ENCODE measurements around the gene GADL1.

The GADL1 gene

DNA sequence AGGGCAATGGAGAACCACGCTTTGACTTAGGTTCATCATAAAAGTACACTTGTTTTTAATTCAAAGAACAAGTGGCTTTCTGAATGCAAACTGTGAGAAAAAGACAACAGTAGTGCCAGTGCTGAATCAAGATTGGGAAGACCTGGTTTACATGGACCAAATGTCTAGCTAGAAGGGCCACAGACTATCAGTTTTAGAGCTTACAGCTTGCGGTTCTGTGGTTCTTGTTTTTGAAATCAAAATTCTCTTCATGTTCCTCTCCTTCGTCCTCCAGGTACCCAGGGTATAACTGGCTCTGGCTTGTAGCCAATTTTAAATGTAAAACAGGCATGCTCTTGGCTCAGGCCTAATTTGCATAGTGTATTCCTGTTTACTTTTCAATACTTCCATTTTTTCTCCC lies 163.5 kb downstream of the GADL1 start:
- no peak overlapping the region for H3K27ac ChIP-seq (ENCODE audit: low read depth, low read length)
- H3K36me3 ChIP-seq (ENCODE audit: control insufficient read depth, low read length), result no peaks in the 10 kb centered on the region
- TF ChIP-seq, protein P1, sequence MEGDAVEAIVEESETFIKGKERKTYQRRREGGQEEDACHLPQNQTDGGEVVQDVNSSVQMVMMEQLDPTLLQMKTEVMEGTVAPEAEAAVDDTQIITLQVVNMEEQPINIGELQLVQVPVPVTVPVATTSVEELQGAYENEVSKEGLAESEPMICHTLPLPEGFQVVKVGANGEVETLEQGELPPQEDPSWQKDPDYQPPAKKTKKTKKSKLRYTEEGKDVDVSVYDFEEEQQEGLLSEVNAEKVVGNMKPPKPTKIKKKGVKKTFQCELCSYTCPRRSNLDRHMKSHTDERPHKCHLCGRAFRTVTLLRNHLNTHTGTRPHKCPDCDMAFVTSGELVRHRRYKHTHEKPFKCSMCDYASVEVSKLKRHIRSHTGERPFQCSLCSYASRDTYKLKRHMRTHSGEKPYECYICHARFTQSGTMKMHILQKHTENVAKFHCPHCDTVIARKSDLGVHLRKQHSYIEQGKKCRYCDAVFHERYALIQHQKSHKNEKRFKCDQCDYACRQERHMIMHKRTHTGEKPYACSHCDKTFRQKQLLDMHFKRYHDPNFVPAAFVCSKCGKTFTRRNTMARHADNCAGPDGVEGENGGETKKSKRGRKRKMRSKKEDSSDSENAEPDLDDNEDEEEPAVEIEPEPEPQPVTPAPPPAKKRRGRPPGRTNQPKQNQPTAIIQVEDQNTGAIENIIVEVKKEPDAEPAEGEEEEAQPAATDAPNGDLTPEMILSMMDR (IDR thresholded peaks at IDR 0.05; ENCODE audit: low read depth, low read length, poor library complexity, severe bottlenecking), result no peak
- no peak for TF ChIP-seq EZH2phosphoT487 (IDR thresholded peaks at IDR 0.05; ENCODE audit: borderline replicate concordance, low read length)
- no peak overlapping the region for H3K4me2 ChIP-seq (ENCODE audit: low read length)
- no peaks in the 10 kb centered on the region for H3F3A ChIP-seq (ENCODE audit: control insufficient read depth, insufficient read depth)
- H3K4me1 ChIP-seq (ENCODE audit: control insufficient read depth, low read length), result no peaks in the 10 kb centered on the region
- no peaks in the 10 kb centered on the region for H3K27me3 ChIP-seq (ENCODE audit: control insufficient read depth, low read length)
- no peak overlapping the region for H3K4me3 ChIP-seq (ENCODE audit: low read length)
- H3K9me3 ChIP-seq (ENCODE audit: control insufficient read depth, insufficient read depth, low read length), result no peaks in the 10 kb centered on the region
- H3K9me2 ChIP-seq (replicated peaks; ENCODE audit: control insufficient read depth, low read length), result no peaks in the 10 kb centered on the region
- H4K20me1 ChIP-seq (ENCODE audit: control insufficient read depth, insufficient read depth, low read depth, low read length), result no peaks in the 10 kb centered on the region
- no peaks in the 10 kb centered on the region for H3K79me2 ChIP-seq (ENCODE audit: control insufficient read depth, low read length)

DNA sequence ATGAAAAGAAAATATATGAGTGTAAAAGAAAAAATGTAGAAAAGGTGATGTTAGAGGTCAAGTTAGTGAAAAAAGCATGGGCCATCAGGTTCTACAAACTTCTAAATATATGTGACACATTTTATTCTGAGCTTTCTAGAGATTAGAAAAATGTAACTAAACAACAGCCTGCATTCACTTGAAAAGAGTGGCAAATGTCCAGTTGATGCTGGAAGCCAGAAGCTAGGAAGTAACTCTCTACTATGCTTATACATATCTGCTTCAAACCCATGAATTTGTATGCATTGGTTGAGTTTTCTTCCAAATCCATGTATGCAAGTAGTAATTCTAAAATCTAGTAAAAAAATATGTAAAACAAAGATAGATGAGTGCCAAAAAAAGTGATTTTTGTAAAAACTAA lies 164.5 kb downstream of the GADL1 start:
- TF ChIP-seq, protein P1 (IDR thresholded peaks at IDR 0.05; ENCODE audit: low read depth, low read length, poor library complexity, severe bottlenecking), result no peak
- Histone ChIP-seq H3K27ac (ENCODE audit: low read depth, low read length) (no peak overlapping the region), H3K36me3 (ENCODE audit: control insufficient read depth, low read length) (no peaks in the 10 kb centered on the region), H3K4me3 (ENCODE audit: low read length) (no peak overlapping the region), H3K9me3 (ENCODE audit: control insufficient read depth, insufficient read depth, low read length) (no peaks in the 10 kb centered on the region), H3K9me2 (replicated peaks; ENCODE audit: control insufficient read depth, low read length) (no peaks in the 10 kb centered on the region), H4K20me1 (ENCODE audit: control insufficient read depth, insufficient read depth, low read depth, low read length) (no peaks in the 10 kb centered on the region), H3F3A (ENCODE audit: control insufficient read depth, insufficient read depth) (no peaks in the 10 kb centered on the region), H3K79me2 (ENCODE audit: control insufficient read depth, low read length) (no peaks in the 10 kb centered on the region), H3K4me2 (ENCODE audit: low read length) (no peak overlapping the region), H3K27me3 (ENCODE audit: control insufficient read depth, low read length) (no peaks in the 10 kb centered on the region), H3K4me1 (ENCODE audit: control insufficient read depth, low read length) (no peaks in the 10 kb centered on the region)

DNA sequence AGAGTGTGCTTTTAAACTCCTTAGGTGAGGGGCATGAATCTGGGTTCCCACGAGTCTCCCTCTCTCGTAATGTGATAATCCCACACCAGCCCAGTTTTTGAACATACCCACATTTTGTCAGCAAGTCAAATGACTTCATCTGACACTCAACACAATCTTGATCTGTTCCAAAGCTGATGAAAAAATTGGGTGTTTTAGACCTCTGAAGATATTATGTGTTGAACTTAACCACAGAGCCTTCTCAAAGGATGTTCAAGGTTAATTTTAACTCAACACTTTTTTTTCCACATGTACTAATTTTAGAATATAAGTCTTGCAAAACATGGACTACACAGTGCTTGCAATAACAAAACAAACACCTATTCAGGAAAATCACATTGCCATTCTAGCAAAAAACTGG lies 164.9 kb downstream of the GADL1 start:
- H3K4me2 ChIP-seq (ENCODE audit: low read length), result no peak overlapping the region
- H3K4me1 ChIP-seq (ENCODE audit: control insufficient read depth, low read length), result no peaks in the 10 kb centered on the region
- H3K4me3 ChIP-seq (ENCODE audit: low read length), result no peak overlapping the region
- no peaks in the 10 kb centered on the region for H3K9me3 ChIP-seq (ENCODE audit: control insufficient read depth, insufficient read depth, low read length)
- H3F3A ChIP-seq (ENCODE audit: control insufficient read depth, insufficient read depth), result no peaks in the 10 kb centered on the region
- no peak overlapping the region for H3K27ac ChIP-seq (ENCODE audit: low read depth, low read length)
- no peaks in the 10 kb centered on the region for H3K36me3 ChIP-seq (ENCODE audit: control insufficient read depth, low read length)
- TF ChIP-seq, protein P1 (IDR thresholded peaks at IDR 0.05; ENCODE audit: low read depth, low read length, poor library complexity, severe bottlenecking), result no peak
- H4K20me1 ChIP-seq (ENCODE audit: control insufficient read depth, insufficient read depth, low read depth, low read length), result no peaks in the 10 kb centered on the region
- H3K9me2 ChIP-seq (replicated peaks; ENCODE audit: control insufficient read depth, low read length), result no peaks in the 10 kb centered on the region
- H3K79me2 ChIP-seq (ENCODE audit: control insufficient read depth, low read length), result no peaks in the 10 kb centered on the region
- no peaks in the 10 kb centered on the region for H3K27me3 ChIP-seq (ENCODE audit: control insufficient read depth, low read length)

DNA sequence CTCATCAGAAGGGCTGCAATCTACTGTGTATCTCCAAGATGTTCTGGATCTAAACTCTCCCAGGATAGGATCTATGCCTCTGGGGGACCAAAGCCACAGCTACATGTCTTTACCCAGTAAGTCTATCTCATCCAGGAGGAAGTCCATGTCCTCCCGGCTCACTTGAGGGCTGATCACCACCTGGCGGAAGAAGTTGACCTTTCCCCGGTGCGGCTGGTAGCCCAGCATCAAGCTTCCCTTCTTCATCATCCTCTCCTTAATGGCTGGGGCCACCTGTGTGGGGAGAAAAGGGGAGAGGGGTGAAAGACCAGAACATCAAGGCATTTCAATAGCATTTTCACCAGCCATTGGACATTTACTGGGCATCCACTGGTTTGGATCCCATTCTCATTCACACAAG lies 166.3 kb downstream of the GADL1 start:
- H3K27me3 ChIP-seq (ENCODE audit: control insufficient read depth, low read length), result no peaks in the 10 kb centered on the region
- TF ChIP-seq, protein P1 (IDR thresholded peaks at IDR 0.05; ENCODE audit: low read depth, low read length, poor library complexity, severe bottlenecking), result no peak
- no peak overlapping the region for H3K4me2 ChIP-seq (ENCODE audit: low read length)
- no peaks in the 10 kb centered on the region for H3K4me1 ChIP-seq (ENCODE audit: control insufficient read depth, low read length)
- H3K79me2 ChIP-seq (ENCODE audit: control insufficient read depth, low read length), result no peaks in the 10 kb centered on the region
- H3K4me3 ChIP-seq (ENCODE audit: low read length), result no peak overlapping the region
- H3K36me3 ChIP-seq (ENCODE audit: control insufficient read depth, low read length), result no peaks in the 10 kb centered on the region
- no peak overlapping the region for H3K27ac ChIP-seq (ENCODE audit: low read depth, low read length)
- H4K20me1 ChIP-seq (ENCODE audit: control insufficient read depth, insufficient read depth, low read depth, low read length), result no peaks in the 10 kb centered on the region
- H3K9me2 ChIP-seq (replicated peaks; ENCODE audit: control insufficient read depth, low read length), result no peaks in the 10 kb centered on the region
- H3F3A ChIP-seq (ENCODE audit: control insufficient read depth, insufficient read depth), result no peaks in the 10 kb centered on the region
- H3K9me3 ChIP-seq (ENCODE audit: control insufficient read depth, insufficient read depth, low read length), result no peaks in the 10 kb centered on the region

All from DOHH2 (cell line).